GM10847 (cell line): ENCODE data around the gene ASB10.

Experiments used
- POLR2A ChIP-seq: IDR thresholded peaks from 2 replicates; pipeline ENCODE4 v1.6.1; 2011; ENCODE audit not compliant: insufficient read length; ENCODE audit errors: extremely low read depth

Gene ASB10

DNA sequence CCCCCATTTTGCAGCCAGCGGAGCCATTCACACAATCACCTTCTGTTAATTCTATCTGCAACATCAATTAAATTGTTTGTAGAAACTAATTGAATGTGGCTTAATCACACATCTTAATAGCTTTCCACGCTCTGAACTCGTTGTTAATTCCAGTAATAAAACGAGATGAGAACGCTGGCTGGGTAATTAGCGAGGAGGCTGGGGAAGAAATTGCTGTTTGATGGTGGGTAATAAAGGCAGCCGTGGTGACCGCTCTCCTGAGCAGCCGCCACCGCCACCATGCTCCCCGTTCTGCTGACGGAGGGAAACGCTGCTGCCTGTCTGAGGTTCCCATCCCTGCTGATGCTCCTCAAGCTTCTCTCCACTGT, 55.8 kb downstream of the ASB10 start:
- TF ChIP-seq POLR2A = no peak

DNA sequence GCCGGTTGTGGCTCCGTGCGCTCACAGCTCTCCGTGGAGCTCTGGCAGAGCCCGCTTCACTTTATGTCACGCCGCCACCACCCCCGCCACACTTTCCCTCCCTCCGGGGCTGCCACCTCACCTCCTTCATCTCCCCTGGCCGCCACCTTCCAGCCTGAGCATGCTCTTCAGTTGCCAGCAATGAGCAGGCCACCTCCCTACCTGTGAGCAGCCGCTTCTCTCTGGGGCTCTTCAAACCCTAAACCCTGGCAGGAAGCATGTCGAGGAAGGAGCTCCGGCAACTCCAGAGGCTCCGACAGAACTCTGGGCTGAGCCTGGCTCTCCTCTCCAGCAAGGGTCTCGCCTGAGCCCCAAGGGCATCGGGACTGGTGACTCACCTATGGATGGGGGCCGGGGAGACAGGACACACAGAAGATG, 56.3 kb downstream of the ASB10 start:
- no peak for TF ChIP-seq POLR2A

DNA sequence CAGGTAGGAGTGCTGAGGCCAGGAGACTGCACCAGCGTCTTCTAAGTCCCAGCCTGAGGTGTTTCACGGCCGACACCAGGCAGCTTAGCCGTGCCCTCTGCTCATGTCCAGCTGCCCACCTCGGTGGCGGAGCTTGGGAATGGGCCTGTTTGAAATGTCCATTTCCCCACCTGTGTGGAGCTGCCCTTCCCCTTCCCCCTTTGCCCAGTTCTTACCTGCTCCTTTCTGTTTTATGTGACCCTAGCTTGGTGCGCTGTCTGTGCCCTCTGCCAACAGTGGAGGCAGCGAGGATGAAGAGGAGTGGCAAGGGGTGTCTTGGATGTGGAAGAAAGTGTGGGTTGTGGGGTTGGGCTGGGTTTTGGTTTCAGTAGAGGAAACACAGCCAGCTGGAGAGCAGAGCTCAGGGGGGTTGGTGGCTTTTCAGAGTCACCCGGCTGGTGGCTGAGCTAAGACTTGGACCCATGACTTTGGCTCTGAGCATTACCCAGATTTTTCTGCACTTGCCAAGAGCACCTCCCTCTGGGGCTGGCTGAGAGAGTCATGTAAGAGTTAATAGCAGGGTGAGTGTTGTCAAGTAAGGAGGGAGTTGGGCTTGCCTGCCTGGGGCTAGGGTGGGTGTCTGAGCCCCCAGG, 57.0 kb downstream of the ASB10 start:
- TF ChIP-seq POLR2A = no peak

DNA sequence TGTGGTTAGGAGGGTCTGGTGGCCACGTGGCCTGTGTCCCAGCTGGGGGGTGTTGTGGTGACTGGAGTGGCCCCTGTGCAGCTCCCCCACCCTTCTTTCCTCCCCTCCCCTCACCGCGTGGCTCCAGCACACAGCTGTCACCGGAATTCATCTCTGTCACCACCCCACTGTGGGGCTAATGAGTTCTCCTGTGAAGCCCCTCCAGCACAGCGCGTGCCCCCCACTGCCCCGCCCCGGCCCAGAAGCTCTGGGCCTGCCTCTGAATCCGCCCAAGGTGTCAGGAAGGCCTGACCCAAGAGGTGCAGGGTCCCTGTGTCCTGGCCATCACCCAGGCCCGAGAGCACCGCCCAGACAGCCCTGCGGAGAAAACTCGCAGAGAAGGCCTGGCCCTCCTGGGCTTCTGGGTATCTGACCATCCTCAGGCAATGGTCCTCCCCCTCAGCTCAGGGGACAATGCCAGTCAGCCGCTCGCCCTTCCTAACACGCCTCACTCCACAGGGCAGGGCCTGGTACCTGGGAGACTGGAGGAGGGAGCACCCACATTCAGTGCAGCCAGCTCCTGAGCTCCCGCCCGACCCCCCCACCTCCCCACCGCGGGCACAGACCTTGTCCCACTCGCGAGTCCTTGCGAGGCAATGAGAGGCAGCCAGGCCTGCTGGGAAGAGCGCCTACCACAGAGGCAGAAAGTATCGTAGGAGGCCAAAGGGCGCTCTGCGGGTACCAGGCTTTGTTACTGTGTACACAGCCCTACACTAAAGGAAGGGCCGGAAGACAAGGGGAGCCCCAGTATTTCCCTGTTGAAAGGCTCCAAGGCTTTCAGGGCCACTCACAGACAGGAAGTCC, 57.7 kb downstream of the ASB10 start:
- no peak for TF ChIP-seq POLR2A

DNA sequence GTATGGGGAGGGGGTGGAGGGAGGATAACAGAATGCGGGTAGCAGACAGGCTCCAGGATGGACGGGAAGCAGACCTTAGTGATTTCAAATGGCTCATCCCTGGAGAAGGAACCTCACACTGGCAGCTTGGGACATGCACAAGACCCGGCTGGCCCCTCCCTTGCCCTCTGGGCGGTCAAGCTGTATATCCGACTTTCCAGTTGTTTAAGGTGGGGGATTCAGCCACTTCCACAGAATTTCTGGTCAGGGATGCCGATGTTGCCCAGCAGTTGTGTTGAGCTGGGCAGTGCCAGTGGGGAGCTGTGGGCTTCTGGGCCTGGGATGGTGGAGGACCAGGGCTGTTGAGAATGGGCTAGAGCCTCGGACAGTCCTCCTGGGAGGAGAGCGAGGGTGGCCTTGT, 58.3 kb downstream of the ASB10 start:
- no peak for TF ChIP-seq POLR2A

DNA sequence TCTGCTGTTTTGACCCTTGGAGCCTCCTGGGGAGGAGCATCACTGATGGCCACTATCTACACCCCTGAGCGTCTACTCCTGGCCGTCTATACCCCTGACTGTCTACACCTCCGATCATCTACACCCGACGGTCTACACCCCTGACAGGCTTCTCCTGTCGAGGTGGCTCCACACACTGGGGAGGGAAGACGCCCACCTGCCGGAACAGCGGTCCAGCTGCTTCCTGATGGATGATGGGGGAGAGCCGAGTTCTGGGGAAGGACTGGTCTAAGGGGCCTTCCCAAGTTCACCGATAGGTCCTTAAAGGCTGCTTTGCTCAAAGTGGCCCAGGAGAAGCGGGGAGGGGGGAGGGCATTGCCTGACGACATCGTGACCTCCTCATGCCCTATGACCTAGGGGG, 58.9 kb downstream of the ASB10 start:
- TF ChIP-seq POLR2A = no peak

DNA sequence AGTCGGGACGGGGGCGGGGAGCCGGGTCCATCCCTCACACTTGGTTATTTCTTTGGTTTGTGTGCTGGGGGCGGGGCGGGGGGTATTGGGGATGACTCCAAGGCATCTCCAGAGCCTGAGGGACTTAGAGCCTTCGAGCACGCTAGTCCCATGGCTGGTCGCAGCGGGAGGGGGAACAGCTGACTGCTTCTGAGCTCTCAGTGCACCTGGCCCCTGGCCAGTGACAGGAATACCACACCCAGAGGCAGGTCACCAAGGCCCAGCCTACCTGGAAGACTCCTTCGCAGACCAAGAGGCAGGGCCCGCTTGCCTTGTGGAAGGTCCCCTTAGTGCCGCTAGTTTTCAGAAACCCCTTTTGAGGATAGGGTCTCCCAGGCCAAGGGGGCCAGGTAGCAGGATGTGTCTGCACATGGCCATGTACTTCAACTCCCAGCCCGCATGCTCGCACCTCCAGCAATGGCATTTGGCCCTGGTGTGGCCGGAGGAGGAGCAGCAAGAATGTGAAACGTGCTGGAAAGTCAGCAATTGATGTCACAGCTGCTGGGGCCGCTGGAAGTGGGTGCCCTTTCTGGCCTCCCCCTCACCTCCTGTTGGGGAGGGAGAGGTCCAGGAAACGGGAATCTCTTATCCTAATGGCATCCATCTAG, 60.4 kb downstream of the ASB10 start:
- no peak for TF ChIP-seq POLR2A

DNA sequence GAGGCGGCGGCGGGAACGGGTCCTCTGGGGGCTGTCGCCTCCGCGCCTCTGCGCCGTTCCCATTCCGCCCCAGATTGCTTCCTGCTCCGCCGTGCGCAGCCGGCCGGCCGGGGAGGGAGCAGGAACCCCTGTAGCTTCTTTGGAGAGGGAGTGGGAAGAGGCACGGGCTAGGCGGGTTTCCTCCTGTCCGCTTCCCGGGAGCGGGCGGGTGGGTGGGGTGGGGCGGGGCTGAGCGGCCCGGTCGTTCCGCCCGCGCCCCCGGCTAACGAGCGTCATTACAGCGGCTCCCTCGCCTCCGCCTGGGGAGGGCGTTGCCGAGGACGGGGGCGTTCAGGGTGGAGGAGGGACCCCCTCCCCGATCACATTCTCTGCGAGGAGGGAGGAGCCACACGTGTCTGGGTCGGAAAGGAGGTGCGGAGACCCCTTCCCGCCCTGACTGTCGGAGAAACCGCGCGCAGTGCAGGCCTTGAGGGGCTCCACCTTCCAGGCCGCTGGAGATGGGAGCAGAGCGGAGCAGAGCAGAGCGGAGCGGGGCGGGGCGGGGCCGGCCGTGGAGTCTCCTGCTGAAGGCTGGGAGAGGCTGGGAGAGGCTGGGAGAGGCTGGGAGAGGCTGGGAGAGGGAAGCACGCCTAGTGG, 61.1 kb downstream of the ASB10 start:
- TF ChIP-seq POLR2A = no peak
